Osteoblast (primary cell): ENCODE data around the gene S100A11. TPM values are rescaled to one million over a fixed set of nuclear protein-coding genes. Genes with fewer than 3 reads are reported as not detected.
A peak's percentile ranks its signal among the peaks of the same experiment; 100 is the strongest.
"Not testable (repeated sequence)": the region's sequence is repeated elsewhere in the genome, so short reads cannot be mapped to it uniquely, and the experiment has no call there.

Experiments used
- DNase-seq: peaks from one replicate; pipeline ENCODE4 v3.0.0; 2011; ENCODE audit warnings: low spot score, mixed read lengths; ENCODE audit not compliant: insufficient read length; ENCODE audit errors: missing footprints
- H2AFZ ChIP-seq: 2 replicates; pipeline ENCODE4 v1.6.0; 2011; ENCODE audit warnings: mild to moderate bottlenecking, low read length
- H3K27ac ChIP-seq: 2 replicates; pipeline ENCODE4 v1.5.1; 2011; ENCODE audit warnings: mild to moderate bottlenecking, low read depth, low read length, moderate library complexity
- H3K27me3 ChIP-seq: 2 replicates; pipeline ENCODE4 v1.6.0; 2012; ENCODE audit warnings: mild to moderate bottlenecking, control low read depth, inconsistent platforms, low read length, moderate library complexity; ENCODE audit not compliant: insufficient read depth
- H3K36me3 ChIP-seq: 2 replicates; pipeline ENCODE4 v1.5.1; 2011; ENCODE audit warnings: mild to moderate bottlenecking, low read length, control low read depth, moderate library complexity; ENCODE audit not compliant: insufficient read depth
- H3K4me1 ChIP-seq: 2 replicates; pipeline ENCODE4 v1.5.1; 2011; ENCODE audit warnings: mild to moderate bottlenecking, low read length, control low read depth, moderate library complexity; ENCODE audit not compliant: insufficient read depth
- H3K4me2 ChIP-seq: 2 replicates; pipeline ENCODE4 v1.6.0; 2011; ENCODE audit warnings: mild to moderate bottlenecking, low read length; ENCODE audit not compliant: insufficient read depth
- H3K4me3 ChIP-seq: fragments of 200-600 bp; sonication (generic); 3 replicates; pipeline ENCODE4 v1.5.1; 2012; ENCODE audit warnings: mild to moderate bottlenecking, low read length, inconsistent platforms; ENCODE audit not compliant: insufficient read depth
- H3K79me2 ChIP-seq: 2 replicates; pipeline ENCODE4 v1.6.0; 2012; ENCODE audit warnings: mild to moderate bottlenecking, low read length, control low read depth, inconsistent platforms; ENCODE audit not compliant: insufficient read depth
- H3K9me3 ChIP-seq: 2 replicates; pipeline ENCODE4 v1.5.1; 2011; ENCODE audit warnings: low read depth, low read length, control low read depth
- H4K20me1 ChIP-seq: 2 replicates; pipeline ENCODE4 v1.6.0; 2012; ENCODE audit warnings: mild to moderate bottlenecking, low read length, control low read depth; ENCODE audit not compliant: insufficient read depth
- total RNA-seq: library from RNA; depleted of rRNA; stranded (reverse); fragments of >200 nt; gene quantifications from 2 replicates; pipeline ENCODE4 v1.2.3, GENCODE V29; 2012
- TF ChIP-seq, protein P1 (sequence below): IDR thresholded peaks from 2 replicates; pipeline ENCODE4 v1.5.1; 2011; ENCODE audit warnings: mild to moderate bottlenecking, low read depth, low read length, moderate library complexity; ENCODE audit errors: extremely low read depth

The S100A11 gene
- total RNA-seq, result 142 and 167 TPM in 2 replicates

DNA sequence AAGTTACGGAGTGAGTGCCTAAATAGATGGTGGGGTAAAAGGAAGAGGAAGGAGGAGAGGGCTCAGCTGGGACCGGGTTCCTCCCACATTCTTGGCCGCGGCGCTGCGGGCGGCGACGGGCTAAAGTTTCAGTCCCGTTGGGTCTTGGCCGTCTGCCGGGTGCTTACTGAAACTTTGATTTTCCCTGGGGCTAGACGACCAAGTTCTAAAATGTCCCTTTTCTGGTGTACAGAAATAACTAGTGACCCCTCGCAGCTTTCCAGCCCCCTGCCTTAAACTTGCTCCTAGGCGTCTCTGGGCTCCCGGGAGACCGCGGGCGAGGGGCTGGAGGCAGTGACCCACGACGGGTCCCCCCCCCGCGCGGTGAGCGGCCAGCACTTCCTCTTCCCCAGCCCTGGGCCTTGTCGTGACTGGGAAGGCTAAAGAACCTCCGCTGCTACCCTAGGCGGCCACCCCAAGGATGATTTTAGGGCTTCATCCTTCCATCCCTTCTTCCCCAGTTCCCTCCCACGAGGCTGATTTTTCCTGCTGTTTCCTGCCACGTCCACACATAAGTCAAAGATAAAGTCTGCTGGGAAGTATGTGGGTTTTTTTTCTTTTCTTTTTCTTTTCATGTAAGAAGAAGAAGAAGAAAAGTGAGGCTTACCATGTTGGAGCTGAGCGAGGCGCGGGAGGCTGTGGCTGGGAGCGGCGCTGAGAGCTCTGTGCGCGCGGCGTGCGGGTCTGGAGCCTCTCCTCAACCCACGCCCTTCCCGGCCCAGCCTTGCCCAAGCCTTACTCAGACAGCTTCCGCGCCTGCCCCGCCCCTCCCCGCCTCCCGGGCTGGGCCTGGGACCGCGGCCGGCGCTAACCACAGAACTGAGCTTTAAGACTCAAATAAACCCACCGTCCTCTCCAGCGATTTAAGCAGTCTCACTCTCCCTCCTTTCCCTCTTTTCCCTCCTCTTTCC is at the start of gene S100A11:
S100A11 (minus strand) TSS at position 738 of the 950 bp plus-strand sequence; CDS start at position 649, 89 bp downstream.
- Histone ChIP-seq H3K4me3 (peak within 1 kb of the TSS; percentile 89), H3K9me3 (no peaks in the 10 kb centered on the region), H4K20me1 (peaks cover 40% of the 10 kb centered on the region), H3K4me1 (peaks cover 19% of the 10 kb centered on the region), H3K79me2 (peaks cover 38% of the 10 kb centered on the region), H3K36me3 (peaks cover 29% of the 10 kb centered on the region), H3K27me3 (peaks cover 21% of the 10 kb centered on the region), H2AFZ (peak within 1 kb of the TSS; percentile 77), H3K4me2 (peak within 1 kb of the TSS; percentile 81), H3K27ac (peak within 1 kb of the TSS; percentile 95)
- TF ChIP-seq, protein P1, sequence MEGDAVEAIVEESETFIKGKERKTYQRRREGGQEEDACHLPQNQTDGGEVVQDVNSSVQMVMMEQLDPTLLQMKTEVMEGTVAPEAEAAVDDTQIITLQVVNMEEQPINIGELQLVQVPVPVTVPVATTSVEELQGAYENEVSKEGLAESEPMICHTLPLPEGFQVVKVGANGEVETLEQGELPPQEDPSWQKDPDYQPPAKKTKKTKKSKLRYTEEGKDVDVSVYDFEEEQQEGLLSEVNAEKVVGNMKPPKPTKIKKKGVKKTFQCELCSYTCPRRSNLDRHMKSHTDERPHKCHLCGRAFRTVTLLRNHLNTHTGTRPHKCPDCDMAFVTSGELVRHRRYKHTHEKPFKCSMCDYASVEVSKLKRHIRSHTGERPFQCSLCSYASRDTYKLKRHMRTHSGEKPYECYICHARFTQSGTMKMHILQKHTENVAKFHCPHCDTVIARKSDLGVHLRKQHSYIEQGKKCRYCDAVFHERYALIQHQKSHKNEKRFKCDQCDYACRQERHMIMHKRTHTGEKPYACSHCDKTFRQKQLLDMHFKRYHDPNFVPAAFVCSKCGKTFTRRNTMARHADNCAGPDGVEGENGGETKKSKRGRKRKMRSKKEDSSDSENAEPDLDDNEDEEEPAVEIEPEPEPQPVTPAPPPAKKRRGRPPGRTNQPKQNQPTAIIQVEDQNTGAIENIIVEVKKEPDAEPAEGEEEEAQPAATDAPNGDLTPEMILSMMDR, result no peak
- peak; percentile 94 for DNase-seq

DNA sequence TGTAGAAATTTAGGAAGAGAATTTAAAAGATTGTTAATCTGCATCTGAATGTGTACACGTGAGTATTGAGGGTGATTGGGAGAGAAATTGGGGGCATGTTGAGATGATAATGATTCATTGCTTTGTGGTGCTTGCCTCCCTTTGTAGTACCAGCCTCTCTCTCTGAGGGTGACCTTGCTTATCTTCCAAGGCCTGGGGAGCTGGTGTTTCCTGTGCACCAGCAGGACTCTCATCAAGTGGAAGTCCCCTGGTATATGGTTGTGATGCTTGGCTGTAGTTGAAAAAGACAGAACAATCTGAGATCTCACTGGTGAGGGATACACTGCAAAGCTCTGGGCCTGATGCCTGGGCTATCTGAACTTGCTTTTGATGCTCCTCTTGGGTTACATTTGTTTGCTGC is 48.0 kb upstream of the S100A11 start:
- Histone ChIP-seq H3K27me3 (peaks cover 9% of the 10 kb centered on the region), H3K4me3 (no peak overlapping the region), H3K36me3 (no peaks in the 10 kb centered on the region), H3K79me2 (no peaks in the 10 kb centered on the region), H3K4me2 (no peak overlapping the region), H3K9me3 (no peaks in the 10 kb centered on the region), H3K4me1 (no peaks in the 10 kb centered on the region), H2AFZ (no peak overlapping the region), H4K20me1 (no peaks in the 10 kb centered on the region), H3K27ac (no peak overlapping the region)
- TF ChIP-seq, protein P1, result no peak
- DNase-seq, result no peak

DNA sequence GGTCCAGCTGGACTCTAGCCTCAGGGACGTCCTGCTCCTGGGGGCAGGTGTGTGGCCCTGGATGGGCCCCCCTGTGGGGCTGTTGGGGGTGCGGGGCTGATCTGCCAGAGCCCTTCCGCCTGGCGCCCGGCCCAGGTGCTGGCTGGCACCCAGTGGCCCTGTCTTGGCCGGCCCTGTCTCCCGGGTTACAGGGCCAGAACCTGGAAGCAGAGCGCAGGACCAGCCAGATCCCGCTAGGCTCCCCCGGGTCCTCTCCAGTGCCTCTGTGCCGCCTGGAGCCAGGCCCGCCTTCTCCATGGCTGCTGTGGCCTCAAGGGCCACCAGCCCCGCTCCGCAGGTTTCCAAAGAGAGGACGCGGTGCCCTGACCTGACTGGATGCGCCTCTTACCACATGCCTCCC is 44.2 kb upstream of the S100A11 start:
- not testable (repeated sequence) for H2AFZ ChIP-seq, H3K79me2 ChIP-seq, H3K27ac ChIP-seq, H3K9me3 ChIP-seq, H3K4me2 ChIP-seq, DNase-seq, H3K27me3 ChIP-seq, H3K36me3 ChIP-seq, H3K4me1 ChIP-seq, H3K4me3 ChIP-seq, H4K20me1 ChIP-seq

DNA sequence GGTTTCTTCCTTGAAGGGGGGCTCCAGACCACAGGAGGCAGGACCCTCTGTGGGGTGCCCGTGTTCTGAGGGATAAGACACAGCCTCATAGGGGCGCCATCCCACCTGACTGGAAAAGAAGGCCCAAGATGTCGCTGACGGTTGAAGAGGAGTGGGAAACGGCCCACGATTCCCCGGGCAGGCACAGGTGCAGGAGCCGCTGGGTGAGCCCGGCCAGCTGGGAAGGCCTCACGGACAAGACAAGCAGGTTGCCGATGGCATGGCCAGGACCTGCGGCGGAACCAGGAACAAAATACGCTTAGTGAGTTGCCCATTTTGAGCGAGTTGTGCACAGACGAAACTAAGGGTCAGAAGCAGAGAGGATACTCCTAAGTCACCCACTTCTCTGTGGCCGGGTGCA is 43.7 kb upstream of the S100A11 start:
- not testable (repeated sequence) for H3K4me2 ChIP-seq, DNase-seq, H3K27ac ChIP-seq, H3K27me3 ChIP-seq, H3K9me3 ChIP-seq, H4K20me1 ChIP-seq, H3K36me3 ChIP-seq, H2AFZ ChIP-seq, H3K4me1 ChIP-seq, H3K79me2 ChIP-seq, H3K4me3 ChIP-seq

DNA sequence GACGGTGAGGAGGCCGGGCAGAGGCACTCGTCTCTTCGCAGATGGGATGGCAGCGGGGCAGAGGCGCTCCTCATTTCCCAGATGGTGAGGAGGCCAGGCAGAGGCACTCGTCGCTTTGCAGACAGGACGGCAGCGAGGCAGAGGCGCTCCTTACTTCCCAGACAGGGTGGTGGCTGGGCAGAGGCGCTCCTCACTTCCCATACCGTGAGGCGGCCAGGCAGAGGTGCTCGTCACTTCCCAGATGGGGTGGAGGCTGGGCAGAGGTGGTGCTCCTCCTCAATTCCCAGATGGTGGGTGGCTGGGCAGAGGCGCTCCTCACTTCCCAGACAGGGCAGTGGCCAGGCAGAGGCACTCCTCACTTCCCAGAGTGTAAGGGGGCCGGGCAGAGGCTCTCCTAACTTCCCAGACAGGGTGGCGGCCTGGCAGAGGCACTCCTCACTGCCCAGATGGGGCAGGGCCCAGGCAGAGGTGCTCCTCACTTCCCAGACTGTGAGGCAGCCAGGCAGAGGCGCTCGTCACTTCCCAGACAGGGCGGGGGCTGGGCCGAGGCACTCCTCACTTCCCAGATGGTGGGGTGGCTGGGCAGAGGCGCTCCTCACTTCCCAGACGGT is 42.1 kb upstream of the S100A11 start:
- Histone ChIP-seq H2AFZ (no peak overlapping the region), H3K4me2 (no peak overlapping the region), H3K4me1 (no peaks in the 10 kb centered on the region), H3K79me2 (no peaks in the 10 kb centered on the region), H3K9me3 (no peaks in the 10 kb centered on the region), H3K27ac (no peak overlapping the region), H3K27me3 (peaks cover 3% of the 10 kb centered on the region), H3K4me3 (no peak overlapping the region), H4K20me1 (no peaks in the 10 kb centered on the region), H3K36me3 (no peaks in the 10 kb centered on the region)
- TF ChIP-seq, protein P1, result no peak
- no peak for DNase-seq
